Osteoblast (primary cell): ENCODE measurements around the gene PADI6. TPM values are rescaled to one million over a fixed set of nuclear protein-coding genes. Genes with fewer than 3 reads are reported as not detected.

Experiments used
- DNase-seq: peaks from one replicate; pipeline ENCODE4 v3.0.0; 2011; ENCODE audit warnings: low spot score, mixed read lengths; ENCODE audit not compliant: insufficient read length; ENCODE audit errors: missing footprints
- H2AFZ ChIP-seq: 2 replicates; pipeline ENCODE4 v1.6.0; 2011; ENCODE audit warnings: mild to moderate bottlenecking, low read length
- H3K27ac ChIP-seq: 2 replicates; pipeline ENCODE4 v1.5.1; 2011; ENCODE audit warnings: mild to moderate bottlenecking, low read depth, low read length, moderate library complexity
- H3K27me3 ChIP-seq: 2 replicates; pipeline ENCODE4 v1.6.0; 2012; ENCODE audit warnings: mild to moderate bottlenecking, control low read depth, inconsistent platforms, low read length, moderate library complexity; ENCODE audit not compliant: insufficient read depth
- H3K36me3 ChIP-seq: 2 replicates; pipeline ENCODE4 v1.5.1; 2011; ENCODE audit warnings: mild to moderate bottlenecking, low read length, control low read depth, moderate library complexity; ENCODE audit not compliant: insufficient read depth
- H3K4me1 ChIP-seq: 2 replicates; pipeline ENCODE4 v1.5.1; 2011; ENCODE audit warnings: mild to moderate bottlenecking, low read length, control low read depth, moderate library complexity; ENCODE audit not compliant: insufficient read depth
- H3K4me2 ChIP-seq: 2 replicates; pipeline ENCODE4 v1.6.0; 2011; ENCODE audit warnings: mild to moderate bottlenecking, low read length; ENCODE audit not compliant: insufficient read depth
- H3K4me3 ChIP-seq: fragments of 200-600 bp; sonication (generic); 3 replicates; pipeline ENCODE4 v1.5.1; 2012; ENCODE audit warnings: mild to moderate bottlenecking, low read length, inconsistent platforms; ENCODE audit not compliant: insufficient read depth
- H3K79me2 ChIP-seq: 2 replicates; pipeline ENCODE4 v1.6.0; 2012; ENCODE audit warnings: mild to moderate bottlenecking, low read length, control low read depth, inconsistent platforms; ENCODE audit not compliant: insufficient read depth
- H3K9me3 ChIP-seq: 2 replicates; pipeline ENCODE4 v1.5.1; 2011; ENCODE audit warnings: low read depth, low read length, control low read depth
- H4K20me1 ChIP-seq: 2 replicates; pipeline ENCODE4 v1.6.0; 2012; ENCODE audit warnings: mild to moderate bottlenecking, low read length, control low read depth; ENCODE audit not compliant: insufficient read depth
- total RNA-seq: library from RNA; depleted of rRNA; stranded (reverse); fragments of >200 nt; gene quantifications from 2 replicates; pipeline ENCODE4 v1.2.3, GENCODE V29; 2012
- TF ChIP-seq, protein P1 (sequence below): IDR thresholded peaks from 2 replicates; pipeline ENCODE4 v1.5.1; 2011; ENCODE audit warnings: mild to moderate bottlenecking, low read depth, low read length, moderate library complexity; ENCODE audit errors: extremely low read depth

Gene PADI6
- total RNA-seq, 1 donor: not detected

DNA sequence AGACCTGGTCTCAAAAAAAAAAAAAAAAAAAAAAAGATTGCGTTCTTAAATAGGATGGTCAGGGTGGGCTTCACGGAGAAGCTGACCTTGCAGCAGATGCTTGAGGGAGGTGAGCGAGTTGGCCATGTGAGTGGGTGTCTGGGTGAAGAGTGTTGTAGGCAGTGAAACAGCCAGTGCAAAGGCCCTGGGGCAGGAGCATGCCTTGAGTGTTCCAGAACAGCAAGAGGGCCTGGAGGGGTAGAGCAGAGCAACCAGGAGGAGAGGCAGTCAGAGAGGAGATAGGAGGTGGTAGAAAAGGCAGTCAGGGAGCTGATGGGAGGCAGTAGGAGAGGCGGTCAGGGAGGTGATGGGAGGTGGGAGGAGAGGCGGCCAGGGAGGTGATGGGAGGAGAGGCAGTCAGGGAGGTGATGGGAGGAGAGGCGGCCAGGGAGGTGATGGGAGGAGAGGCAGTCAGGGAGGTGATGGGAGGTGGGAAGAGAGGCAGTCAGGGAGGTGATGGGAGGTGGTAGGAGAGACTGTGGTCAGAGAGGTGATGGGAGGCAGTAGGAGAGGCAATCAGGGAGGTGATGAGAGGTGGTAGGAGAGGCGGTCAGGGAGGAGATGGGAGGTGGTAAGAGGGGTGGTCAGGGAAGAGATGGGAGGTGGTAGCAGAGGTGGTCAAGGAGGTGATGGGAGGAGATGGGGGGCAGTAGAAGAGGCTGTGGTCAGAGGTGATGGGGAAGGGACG lies 20.2 kb upstream of the PADI6 start:
- Histone ChIP-seq H2AFZ (no peak overlapping the region), H3K36me3 (no peaks in the 10 kb centered on the region), H3K27me3 (peaks cover 19% of the 10 kb centered on the region), H3K27ac (no peak overlapping the region), H3K4me3 (no peak overlapping the region), H3K79me2 (no peaks in the 10 kb centered on the region), H3K9me3 (no peaks in the 10 kb centered on the region), H4K20me1 (no peaks in the 10 kb centered on the region), H3K4me2 (no peak overlapping the region), H3K4me1 (no peaks in the 10 kb centered on the region)
- DNase-seq: no peak
- TF ChIP-seq, protein P1, sequence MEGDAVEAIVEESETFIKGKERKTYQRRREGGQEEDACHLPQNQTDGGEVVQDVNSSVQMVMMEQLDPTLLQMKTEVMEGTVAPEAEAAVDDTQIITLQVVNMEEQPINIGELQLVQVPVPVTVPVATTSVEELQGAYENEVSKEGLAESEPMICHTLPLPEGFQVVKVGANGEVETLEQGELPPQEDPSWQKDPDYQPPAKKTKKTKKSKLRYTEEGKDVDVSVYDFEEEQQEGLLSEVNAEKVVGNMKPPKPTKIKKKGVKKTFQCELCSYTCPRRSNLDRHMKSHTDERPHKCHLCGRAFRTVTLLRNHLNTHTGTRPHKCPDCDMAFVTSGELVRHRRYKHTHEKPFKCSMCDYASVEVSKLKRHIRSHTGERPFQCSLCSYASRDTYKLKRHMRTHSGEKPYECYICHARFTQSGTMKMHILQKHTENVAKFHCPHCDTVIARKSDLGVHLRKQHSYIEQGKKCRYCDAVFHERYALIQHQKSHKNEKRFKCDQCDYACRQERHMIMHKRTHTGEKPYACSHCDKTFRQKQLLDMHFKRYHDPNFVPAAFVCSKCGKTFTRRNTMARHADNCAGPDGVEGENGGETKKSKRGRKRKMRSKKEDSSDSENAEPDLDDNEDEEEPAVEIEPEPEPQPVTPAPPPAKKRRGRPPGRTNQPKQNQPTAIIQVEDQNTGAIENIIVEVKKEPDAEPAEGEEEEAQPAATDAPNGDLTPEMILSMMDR: no peak

DNA sequence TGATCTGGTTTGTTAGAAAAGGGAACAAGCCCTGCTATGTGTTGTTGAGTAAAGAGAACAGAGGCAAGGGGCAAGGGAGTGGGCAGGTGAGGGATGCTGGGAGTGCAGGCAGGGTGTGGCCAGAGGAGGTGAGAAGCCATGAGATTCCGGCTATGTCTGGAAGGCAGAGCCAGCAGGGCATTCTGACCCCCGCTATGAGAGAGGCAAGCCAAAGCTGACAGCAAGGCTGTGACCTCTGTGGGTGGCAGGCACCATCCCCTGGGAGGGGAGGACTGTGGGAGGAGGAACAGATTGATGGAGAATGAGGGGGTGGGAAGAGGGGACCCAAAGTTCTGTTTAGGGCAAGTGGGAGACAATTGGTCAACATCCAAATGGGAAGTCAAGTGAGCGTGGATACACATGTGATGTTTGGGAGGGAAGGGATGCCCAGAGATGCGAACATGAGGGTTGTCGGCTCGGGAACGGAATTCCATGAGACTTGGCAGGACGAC lies 19.5 kb upstream of the PADI6 start:
- Histone ChIP-seq H3K27ac (no peak overlapping the region), H3K9me3 (no peaks in the 10 kb centered on the region), H3K4me3 (no peak overlapping the region), H3K36me3 (no peaks in the 10 kb centered on the region), H3K4me2 (no peak overlapping the region), H3K4me1 (no peaks in the 10 kb centered on the region), H2AFZ (no peak overlapping the region), H4K20me1 (no peaks in the 10 kb centered on the region), H3K27me3 (peaks cover 19% of the 10 kb centered on the region), H3K79me2 (no peaks in the 10 kb centered on the region)
- no peak for DNase-seq
- TF ChIP-seq, protein P1: no peak

DNA sequence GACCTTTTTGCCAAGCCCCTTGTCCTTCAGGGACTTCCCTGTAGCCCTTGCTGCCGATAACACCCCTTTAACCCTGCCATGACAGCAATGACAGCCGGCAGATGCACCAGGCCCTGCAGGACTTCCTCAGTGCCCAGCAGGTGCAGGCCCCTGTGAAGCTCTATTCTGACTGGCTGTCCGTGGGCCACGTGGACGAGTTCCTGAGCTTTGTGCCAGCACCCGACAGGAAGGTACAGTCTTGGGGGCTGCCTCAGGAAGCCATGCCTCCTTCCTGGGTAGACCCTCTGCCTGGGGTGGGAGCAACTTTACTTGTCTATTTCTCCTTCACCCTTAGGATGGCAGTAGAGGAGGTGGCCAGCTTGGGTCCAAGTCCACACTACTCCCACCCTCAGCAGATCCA lies 16.1 kb upstream of the PADI6 start:
- no peaks in the 10 kb centered on the region for H4K20me1 ChIP-seq
- H3K4me1 ChIP-seq: no peaks in the 10 kb centered on the region
- H3K27ac ChIP-seq: no peak overlapping the region
- no peak for DNase-seq
- H3K27me3 ChIP-seq: peaks cover 19% of the 10 kb centered on the region
- H2AFZ ChIP-seq: no peak overlapping the region
- H3K4me3 ChIP-seq: no peak overlapping the region
- TF ChIP-seq, protein P1: no peak
- H3K9me3 ChIP-seq: no peaks in the 10 kb centered on the region
- H3K4me2 ChIP-seq: no peak overlapping the region
- no peaks in the 10 kb centered on the region for H3K79me2 ChIP-seq
- no peaks in the 10 kb centered on the region for H3K36me3 ChIP-seq

DNA sequence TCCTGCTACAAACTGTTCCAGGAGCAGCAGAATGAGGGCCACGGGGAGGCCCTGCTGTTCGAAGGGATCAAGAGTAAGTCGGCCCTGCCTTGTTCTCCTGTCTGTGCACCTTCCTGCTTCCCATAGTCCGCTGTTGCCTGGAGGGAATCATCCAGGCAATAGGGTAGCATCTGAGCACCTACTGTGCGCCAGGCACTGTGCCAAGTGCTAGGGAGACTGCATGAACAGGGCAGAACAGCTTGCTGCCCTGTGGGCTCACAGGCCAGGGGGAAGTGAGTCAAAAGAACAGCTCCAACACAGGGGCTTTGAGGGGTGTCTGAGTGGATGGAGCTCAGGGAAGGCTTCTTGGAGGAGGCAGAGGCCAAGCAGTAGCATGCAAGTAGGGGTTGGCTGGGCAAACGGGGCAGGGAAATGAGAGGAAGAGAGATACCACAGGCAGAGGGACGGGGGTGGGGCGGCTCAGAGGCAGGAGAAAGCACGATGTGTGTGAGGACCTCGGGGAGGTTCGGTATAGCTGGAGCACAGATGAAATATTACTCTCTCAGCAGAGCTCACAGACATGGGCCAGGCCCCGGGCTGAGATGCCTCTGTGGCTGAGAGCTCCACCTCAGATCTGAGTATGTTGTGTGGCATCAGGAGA lies 15.5 kb upstream of the PADI6 start:
- Histone ChIP-seq H3K27me3 (peaks cover 19% of the 10 kb centered on the region), H3K27ac (no peak overlapping the region), H3K9me3 (no peaks in the 10 kb centered on the region), H2AFZ (no peak overlapping the region), H3K36me3 (no peaks in the 10 kb centered on the region), H4K20me1 (no peaks in the 10 kb centered on the region), H3K4me2 (no peak overlapping the region), H3K4me1 (no peaks in the 10 kb centered on the region), H3K4me3 (no peak overlapping the region), H3K79me2 (no peaks in the 10 kb centered on the region)
- DNase-seq: no peak
- TF ChIP-seq, protein P1: no peak
